ENCODE measurements around the gene MLH1. TPM values are rescaled to one million over a fixed set of nuclear protein-coding genes. Genes with fewer than 3 reads are reported as not detected.
A peak's percentile ranks its signal among the peaks of the same experiment; 100 is the strongest.

Gene MLH1
- total and polyA plus RNA-seq, 8 donors = 6.4 to 129 (median 24.4) TPM

DNA sequence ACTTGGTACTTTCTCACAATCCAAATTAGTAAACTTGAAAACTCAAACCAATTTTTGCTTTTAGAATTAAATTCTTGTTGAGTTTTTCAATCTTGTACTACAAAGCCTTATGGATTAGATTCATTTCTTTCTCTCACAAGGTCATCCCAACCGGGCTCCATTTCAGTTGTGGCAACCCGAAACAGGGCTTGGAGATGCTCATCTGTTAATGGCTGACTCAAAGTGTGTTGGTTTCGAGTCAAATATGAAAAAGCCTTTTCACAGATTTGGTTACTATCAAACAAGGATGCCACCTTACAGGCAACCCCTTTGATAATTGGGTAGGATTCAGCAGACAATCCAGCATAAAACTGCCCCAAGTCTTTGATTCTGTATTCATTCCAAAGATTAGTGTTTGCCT, 2.2 kb upstream of the MLH1 start:
- peaks cover 33 to 65% (median 51%) of the 10 kb centered on the region in 4 donors for H3K4me1 ChIP-seq
- peak overlapping the region; percentile 52 to 70 (median 64) for H3K4me3 ChIP-seq
- TF ChIP-seq EP300 (IDR thresholded peaks at IDR 0.05) (no peak), POLR2AphosphoS5 (IDR thresholded peaks at IDR 0.05) (no peak), POLR2A (IDR thresholded peaks at IDR 0.05) (no peak)
- TF ChIP-seq, protein P1, sequence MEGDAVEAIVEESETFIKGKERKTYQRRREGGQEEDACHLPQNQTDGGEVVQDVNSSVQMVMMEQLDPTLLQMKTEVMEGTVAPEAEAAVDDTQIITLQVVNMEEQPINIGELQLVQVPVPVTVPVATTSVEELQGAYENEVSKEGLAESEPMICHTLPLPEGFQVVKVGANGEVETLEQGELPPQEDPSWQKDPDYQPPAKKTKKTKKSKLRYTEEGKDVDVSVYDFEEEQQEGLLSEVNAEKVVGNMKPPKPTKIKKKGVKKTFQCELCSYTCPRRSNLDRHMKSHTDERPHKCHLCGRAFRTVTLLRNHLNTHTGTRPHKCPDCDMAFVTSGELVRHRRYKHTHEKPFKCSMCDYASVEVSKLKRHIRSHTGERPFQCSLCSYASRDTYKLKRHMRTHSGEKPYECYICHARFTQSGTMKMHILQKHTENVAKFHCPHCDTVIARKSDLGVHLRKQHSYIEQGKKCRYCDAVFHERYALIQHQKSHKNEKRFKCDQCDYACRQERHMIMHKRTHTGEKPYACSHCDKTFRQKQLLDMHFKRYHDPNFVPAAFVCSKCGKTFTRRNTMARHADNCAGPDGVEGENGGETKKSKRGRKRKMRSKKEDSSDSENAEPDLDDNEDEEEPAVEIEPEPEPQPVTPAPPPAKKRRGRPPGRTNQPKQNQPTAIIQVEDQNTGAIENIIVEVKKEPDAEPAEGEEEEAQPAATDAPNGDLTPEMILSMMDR (IDR thresholded peaks at IDR 0.05) = no peak
- no peaks in the 10 kb centered on the region for H3K9me3 ChIP-seq
- H3K27me3 ChIP-seq = no peaks in the 10 kb centered on the region
- DNase-seq = no peak
- peaks cover 13 to 36% (median 26%) of the 10 kb centered on the region in 4 donors for H3K36me3 ChIP-seq
- intact Hi-C loops (cut with DNase I; ENCODE audit: low total_unique reads) = no loop called here
- H3K27ac ChIP-seq = peak overlapping the region in 3 of 5 donors; percentile 98 to 99 (median 99)
- 65 to 85% (median 79%) methylated on average over 3 of the region's 3 CpGs for WGBS, 5 donors

DNA sequence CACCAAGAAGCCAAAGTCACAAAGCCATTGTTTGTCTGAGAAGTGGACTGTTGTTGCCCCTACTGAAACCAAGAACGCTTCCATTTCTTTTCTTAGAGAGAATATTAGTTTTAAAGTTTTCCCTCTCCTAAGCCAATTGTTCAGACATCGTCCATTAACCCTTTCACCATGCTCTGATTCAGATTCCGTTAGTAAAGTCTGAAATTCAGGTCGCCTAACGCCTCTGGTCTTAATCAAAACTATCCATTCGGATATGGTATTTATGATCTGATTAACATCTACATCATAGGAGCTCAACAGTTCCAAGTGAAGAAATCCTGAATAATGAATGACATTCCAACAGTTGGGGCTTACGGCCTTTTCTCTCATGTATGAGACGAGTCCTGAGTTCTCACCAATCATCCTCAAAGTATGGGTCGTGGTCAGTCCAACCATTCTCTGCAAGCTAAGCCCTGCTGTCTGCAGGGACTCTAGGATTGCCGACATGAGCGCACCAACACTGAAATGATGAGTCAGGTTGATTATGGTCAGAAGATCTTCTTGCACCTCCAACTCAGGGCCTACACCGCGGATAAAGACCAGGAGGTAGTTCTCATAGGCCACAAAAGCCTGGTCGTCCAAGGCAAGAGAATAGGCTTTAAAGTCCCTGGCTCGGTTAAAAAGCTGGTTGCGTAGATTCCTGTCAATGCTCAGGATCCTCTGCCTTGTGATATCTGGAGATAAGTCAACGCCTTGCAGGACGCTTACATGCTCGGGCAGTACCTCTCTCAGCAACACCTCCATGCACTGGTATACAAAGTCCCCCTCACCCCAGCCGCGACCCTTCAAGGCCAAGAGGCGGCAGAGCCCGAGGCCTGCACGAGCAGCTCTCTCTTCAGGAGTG, 1.2 kb upstream of the MLH1 start:
- intact Hi-C loops (cut with DNase I; ENCODE audit: low total_unique reads) = no loop called here
- DNase-seq = peak in 1 of 2 donors; percentile 66
- peaks cover 33 to 63% (median 51%) of the 10 kb centered on the region in 4 donors for H3K4me1 ChIP-seq
- H3K4me3 ChIP-seq = peak overlapping the region; percentile 52 to 70 (median 64)
- 12 to 20% (median 17%) methylated on average over 18 to 24 of the region's 24 CpGs for WGBS, 5 donors
- TF ChIP-seq, protein P1 (IDR thresholded peaks at IDR 0.05) = no peak
- TF ChIP-seq POLR2AphosphoS5 (IDR thresholded peaks at IDR 0.05) = peak in 1 of 3 donors; percentile 5
- peaks cover 14 to 36% (median 26%) of the 10 kb centered on the region in 4 donors for H3K36me3 ChIP-seq
- peak overlapping the region; percentile 85 to 99 (median 98) for H3K27ac ChIP-seq
- H3K27me3 ChIP-seq = no peaks in the 10 kb centered on the region
- no peaks in the 10 kb centered on the region for H3K9me3 ChIP-seq

DNA sequence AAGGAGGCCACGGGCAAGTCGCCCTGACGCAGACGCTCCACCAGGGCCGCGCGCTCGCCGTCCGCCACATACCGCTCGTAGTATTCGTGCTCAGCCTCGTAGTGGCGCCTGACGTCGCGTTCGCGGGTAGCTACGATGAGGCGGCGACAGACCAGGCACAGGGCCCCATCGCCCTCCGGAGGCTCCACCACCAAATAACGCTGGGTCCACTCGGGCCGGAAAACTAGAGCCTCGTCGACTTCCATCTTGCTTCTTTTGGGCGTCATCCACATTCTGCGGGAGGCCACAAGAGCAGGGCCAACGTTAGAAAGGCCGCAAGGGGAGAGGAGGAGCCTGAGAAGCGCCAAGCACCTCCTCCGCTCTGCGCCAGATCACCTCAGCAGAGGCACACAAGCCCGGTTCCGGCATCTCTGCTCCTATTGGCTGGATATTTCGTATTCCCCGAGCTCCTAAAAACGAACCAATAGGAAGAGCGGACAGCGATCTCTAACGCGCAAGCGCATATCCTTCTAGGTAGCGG, 452 bp upstream of the MLH1 start, which contains the start of gene EPM2AIP1:
Gene EPM2AIP1, minus strand, starts transcription at position 326 of the 520 bp plus-strand sequence. Its CDS starts 54 bp downstream, at position 272.
- Histone ChIP-seq H3K27ac (peak within 1 kb of the TSS; percentile 97 to 99 (median 98)), H3K9me3 (no peaks in the 10 kb centered on the region), H3K36me3 (peaks cover 17 to 35% (median 30%) of the 10 kb centered on the region in 4 donors), H3K27me3 (no peaks in the 10 kb centered on the region), H3K4me1 (peaks cover 33 to 56% (median 48%) of the 10 kb centered on the region in 4 donors), H3K4me3 (peak within 1 kb of the TSS; percentile 52 to 70 (median 64))
- DNase-seq = no peak
- intact Hi-C loops (cut with DNase I; ENCODE audit: low total_unique reads) = no loop called here
- 0 to 2% (median 1%) methylated on average over 14 to 48 of the region's 48 CpGs for WGBS, 5 donors
- TF ChIP-seq POLR2AphosphoS5 (IDR thresholded peaks at IDR 0.05) (peak; percentile 94 to 97 (median 94)), EP300 (IDR thresholded peaks at IDR 0.05) (no peak), POLR2A (IDR thresholded peaks at IDR 0.05) (peak in 2 of 4 donors; percentile 86 to 96)
- TF ChIP-seq, protein P1 (IDR thresholded peaks at IDR 0.05) = peak in 3 of 7 experiments; percentile 20 to 34 (median 32)

DNA sequence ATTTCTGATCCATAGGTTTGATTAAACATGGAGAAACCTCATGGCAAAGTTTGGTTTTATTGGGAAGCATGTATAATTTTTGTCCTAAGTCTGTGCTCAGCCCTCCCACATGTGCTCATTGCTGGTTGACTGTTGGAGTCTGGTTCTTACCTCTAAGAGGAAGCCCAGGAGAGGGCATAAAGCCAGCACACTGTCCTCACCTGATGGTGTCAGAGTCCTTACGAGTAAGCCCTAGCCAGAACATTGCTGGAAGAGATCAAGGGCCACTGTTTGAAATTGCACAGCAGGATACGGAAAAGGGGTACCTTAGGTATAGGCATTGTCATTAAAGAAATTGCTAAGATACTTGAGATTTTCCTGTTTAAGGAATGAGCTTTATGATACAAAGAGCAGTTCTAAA, 21.3 kb downstream of the MLH1 start:
- no peak overlapping the region for H3K4me3 ChIP-seq
- H3K27me3 ChIP-seq = no peaks in the 10 kb centered on the region
- DNase-seq = no peak
- WGBS, 5 donors = 83 to 96% (median 87%) methylated on average over 2 of the region's 2 CpGs
- TF ChIP-seq EP300 (IDR thresholded peaks at IDR 0.05) = no peak
- no peak for TF ChIP-seq POLR2AphosphoS5 (IDR thresholded peaks at IDR 0.05)
- TF ChIP-seq, protein P1 (IDR thresholded peaks at IDR 0.05) = no peak
- peaks cover 40 to 99% (median 98%) of the 10 kb centered on the region in 4 donors for H3K36me3 ChIP-seq
- H3K27ac ChIP-seq = no peak overlapping the region
- intact Hi-C loops (cut with DNase I; ENCODE audit: low total_unique reads) = no loop called here
- no peaks in the 10 kb centered on the region for H3K4me1 ChIP-seq
- no peaks in the 10 kb centered on the region for H3K9me3 ChIP-seq
